Nucleus accumbens (tissue), 56 donors: Measurements from ENCODE around the gene MCCD1.

Source experiments
- DNase-seq, 56 donors: peaks; one replicate each; lab custom pipeline; 2025; lab: John Stamatoyannopoulos, UW

The MCCD1 gene

DNA sequence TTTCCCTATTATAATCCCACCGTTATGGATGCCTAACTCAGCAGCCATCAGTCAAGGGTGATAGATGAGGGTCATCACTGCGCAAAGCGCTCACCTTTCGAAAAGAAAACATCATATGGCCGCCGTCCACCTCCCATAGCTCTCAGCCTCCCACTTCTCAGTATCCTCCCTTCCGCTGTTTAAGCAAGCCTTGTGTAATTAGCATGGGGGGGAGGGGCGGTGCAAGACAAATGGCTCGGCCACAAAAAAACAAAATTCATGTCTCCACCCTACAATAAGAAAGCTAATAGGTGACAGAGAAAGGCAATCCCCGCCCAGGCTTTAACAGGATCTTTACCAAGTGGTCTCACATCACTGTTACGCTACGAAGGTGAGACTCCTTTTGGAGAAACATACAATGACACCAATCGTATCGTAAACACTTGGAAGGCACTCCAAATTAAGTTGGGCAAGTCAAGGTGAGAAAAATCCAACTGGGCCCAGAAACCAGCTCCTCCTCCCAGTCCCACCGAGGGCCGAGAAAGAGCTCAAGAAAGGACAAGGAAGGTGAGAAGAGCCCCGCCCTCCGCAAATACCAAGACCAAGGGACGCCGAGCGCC lies 12.4 kb downstream of the MCCD1 start:
- DNase-seq, result peak in 12 of 56 donors; percentile 2 to 72 (median 32)

- DNase-seq, result peak; percentile 64 to 98 (median 92)
Observed at GRCh38 chr6:31541658-31542521, 13.1 kb downstream of the MCCD1 start, which contains the start of gene DDX39B. Gene DDX39B (minus strand): TSS chr6:31542003. CDS start chr6:31540532, 1,471 bp downstream.

DNA sequence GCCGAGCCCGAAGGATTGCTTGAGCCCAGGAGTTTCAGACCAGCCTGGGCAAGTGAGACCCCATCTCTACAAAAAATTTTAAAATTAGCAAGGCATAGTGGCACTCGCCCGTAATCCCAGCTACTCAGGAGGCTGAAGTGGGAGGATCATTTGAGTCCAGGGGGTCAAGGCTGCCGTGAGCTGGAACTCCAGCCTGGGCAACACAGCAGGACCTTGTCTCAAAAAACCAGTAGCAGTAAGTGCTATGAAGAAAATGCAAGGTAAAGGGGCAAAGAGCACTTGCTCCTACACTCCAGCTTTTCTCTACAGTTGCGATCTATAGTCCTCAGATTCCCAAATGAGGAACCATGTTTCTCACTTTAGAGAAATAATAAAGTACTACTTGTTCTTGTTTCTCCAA lies 14.9 kb downstream of the MCCD1 start:
- no peak for DNase-seq

DNA sequence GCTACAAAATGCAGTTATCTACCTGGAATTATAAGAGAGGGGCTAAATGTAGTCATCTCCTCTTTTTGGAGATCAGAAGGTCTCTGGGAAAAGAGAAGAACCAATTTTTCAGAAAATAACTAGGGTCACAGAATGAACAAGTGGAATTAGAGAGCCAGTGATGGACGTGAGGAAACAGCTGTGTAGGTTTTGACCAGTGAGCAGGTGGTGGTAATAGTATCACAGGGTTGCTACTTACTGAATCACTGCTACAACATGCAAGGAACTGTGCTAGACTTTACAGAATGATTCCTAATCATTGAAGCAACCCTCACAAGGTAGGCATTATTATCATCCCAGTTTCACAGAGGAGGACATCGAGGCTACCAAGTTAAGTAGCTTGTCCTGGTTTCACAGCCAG lies 15.9 kb downstream of the MCCD1 start:
- no peak for DNase-seq

- no peak for DNase-seq
Observed at GRCh38 chr6:31545291-31545690, 16.5 kb downstream of the MCCD1 start.

GRCh38 chr6:31546339-31546957 lies 17.7 kb downstream of the MCCD1 start, which contains the start of gene ATP6V1G2:
Gene ATP6V1G2 (minus strand): TSS chr6:31546608. CDS start chr6:31546559, 49 bp downstream.
- peak; percentile 47 to 97 (median 87) for DNase-seq

- DNase-seq, result peak; percentile 69 to 99 (median 94)
Observed at GRCh38 chr6:31546958-31547726, 18.4 kb downstream of the MCCD1 start, which contains the start of gene NFKBIL1. Gene NFKBIL1 (plus strand): TSS chr6:31547608. CDS start chr6:31547695, 87 bp downstream.

- peak in 1 of 56 donors; percentile 5 for DNase-seq
Observed at GRCh38 chr6:31547727-31548543, 19.2 kb downstream of the MCCD1 start.

DNA sequence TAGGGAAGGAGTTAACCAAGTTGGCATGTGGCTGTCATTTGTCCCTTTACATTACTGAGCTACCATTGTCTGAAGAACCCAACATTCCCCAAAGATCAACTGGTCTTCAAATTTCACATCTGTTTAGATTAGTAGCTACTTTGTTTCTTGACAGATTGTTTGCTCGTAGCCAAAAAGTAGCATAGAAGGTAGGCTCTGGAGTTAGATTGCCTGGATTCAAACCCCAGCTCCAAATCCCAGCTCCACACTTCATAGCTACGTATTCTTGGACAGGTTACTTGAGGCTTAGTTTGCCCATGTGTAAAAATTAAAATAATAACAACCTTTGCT lies 19.7 kb downstream of the MCCD1 start:
- DNase-seq, result no peak

- peak in 15 of 56 donors; percentile 3 to 47 (median 16) for DNase-seq
Observed at GRCh38 chr6:31551371-31551770, 22.6 kb downstream of the MCCD1 start.

GRCh38 chr6:31556307-31556706 lies 27.5 kb downstream of the MCCD1 start:
- no peak for DNase-seq

DNA sequence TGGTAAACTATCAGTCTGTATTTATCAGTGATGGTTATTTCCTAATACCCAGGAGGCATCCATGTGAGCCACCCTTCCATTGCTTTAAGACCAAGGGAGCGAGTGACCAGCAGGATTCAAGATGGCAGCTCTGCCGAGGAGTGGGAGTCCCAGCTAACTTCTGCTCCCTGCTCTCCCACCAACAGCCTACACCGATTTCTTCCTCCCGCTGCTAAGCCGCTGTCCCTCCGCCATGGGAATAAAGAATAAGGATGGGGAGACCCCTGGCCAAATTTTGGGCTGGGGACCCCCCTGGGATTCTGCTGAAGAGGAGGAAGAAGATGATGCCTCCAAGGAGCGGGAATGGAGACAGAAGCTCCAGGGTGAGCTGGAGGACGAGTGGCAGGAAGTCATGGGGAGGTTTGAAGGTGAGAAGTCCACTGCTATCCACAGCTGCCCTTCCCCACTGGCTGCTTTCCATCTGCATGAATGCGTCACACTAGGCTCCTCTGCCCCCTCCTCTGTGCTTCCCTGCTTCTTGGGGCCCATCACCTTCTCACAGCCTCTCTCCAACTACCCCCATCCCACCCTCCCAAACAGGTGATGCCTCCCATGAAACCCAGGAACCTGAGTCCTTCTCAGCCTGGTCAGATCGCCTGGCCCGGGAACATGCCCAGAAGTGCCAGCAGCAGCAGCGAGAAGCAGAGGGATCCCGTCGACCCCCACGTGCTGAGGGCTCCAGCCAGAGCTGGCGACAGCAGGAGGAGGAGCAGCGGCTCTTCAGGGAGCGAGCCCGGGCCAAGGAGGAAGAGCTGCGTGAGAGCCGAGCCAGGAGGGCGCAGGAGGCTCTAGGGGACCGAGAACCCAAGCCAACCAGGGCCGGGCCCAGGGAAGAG lies 28.9 kb downstream of the MCCD1 start:
- DNase-seq, result no peak

DNA sequence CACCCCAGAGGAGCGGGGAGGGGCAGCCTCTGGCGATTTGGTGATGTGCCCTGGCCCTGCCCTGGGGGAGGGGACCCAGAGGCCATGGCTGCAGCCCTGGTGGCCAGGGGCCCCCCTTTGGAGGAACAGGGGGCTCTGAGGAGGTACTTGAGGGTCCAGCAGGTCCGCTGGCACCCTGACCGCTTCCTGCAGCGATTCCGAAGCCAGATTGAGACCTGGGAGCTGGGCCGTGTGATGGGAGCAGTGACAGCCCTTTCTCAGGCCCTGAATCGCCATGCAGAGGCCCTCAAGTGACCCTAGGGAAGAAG lies 29.5 kb downstream of the MCCD1 start:
- no peak for DNase-seq

DNA sequence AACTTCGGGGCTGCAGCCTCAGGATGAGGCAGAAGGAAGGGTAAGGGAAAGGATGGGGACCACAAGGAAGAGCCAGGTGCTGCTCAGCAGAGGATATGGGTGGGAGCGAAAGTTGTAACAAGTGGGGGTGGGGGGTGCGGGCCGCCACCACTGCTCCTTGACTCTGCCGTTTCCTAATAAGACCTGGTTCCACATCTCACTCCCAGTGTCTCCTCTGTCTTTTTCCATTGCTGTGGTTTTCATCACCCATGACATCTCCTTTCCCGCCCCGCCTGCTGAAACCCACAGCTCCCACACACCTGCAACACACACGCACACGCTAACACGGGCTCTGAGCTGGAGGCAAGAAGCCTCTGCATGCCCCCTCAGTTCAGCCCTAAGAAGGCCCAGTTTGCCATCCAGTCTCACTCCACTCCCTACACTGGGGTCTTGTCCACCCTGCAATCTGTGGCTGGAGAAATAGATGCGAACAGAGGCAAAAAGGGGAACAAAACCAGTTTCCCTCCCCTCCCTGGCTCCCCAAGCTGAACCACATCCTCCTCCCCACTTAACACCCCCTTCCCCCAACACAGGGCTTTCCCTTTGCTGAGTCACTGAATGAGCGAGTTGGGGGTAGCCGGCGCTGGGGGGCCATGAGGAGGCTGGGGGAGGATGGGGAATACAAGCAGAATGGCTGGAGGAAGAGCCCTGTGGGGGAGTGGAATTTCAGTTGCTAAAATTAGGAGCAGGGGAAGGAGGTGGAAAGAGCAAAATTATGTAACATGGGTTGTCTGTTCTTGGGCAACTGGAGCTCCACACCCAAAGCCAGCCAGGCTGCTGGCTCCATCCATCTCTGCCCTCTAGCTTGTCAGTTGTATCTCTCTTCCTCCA lies 30.1 kb downstream of the MCCD1 start:
- DNase-seq, result peak in 33 of 56 donors; percentile 9 to 71 (median 45)

GRCh38 chr6:31559606-31559957 lies 30.8 kb downstream of the MCCD1 start:
- DNase-seq, result no peak

- DNase-seq, result peak in 21 of 56 donors; percentile 3 to 46 (median 18)
Observed at GRCh38 chr6:31559958-31560696, 31.4 kb downstream of the MCCD1 start.

DNA sequence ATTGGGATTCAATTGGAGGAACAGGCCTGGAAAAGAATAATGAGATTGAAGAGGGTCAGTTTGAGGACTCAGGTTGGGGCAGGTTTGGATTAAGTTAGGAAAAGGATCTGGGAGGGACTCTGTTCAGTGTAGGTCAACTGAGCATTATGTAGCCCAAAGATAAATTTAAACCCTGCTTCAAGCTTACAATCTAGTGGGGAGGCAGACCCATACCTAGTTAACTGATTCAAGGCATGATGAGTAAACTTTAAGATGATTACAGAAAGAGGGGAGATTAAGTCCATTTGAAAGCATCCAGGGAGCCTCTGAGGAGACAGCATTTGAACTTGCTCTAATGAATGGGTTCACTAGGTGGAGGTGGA lies 31.9 kb downstream of the MCCD1 start:
- DNase-seq, result no peak
